HUDEP-2 (cell line): ENCODE measurements around the gene HIPK2.

Source experiments
- DNase-seq, 76 experiments: peaks; one replicate each; lab custom pipeline; 2025; ENCODE audit not compliant: unreplicated experiment in 76 of 76; lab: John Stamatoyannopoulos, UW

Gene HIPK2

DNA sequence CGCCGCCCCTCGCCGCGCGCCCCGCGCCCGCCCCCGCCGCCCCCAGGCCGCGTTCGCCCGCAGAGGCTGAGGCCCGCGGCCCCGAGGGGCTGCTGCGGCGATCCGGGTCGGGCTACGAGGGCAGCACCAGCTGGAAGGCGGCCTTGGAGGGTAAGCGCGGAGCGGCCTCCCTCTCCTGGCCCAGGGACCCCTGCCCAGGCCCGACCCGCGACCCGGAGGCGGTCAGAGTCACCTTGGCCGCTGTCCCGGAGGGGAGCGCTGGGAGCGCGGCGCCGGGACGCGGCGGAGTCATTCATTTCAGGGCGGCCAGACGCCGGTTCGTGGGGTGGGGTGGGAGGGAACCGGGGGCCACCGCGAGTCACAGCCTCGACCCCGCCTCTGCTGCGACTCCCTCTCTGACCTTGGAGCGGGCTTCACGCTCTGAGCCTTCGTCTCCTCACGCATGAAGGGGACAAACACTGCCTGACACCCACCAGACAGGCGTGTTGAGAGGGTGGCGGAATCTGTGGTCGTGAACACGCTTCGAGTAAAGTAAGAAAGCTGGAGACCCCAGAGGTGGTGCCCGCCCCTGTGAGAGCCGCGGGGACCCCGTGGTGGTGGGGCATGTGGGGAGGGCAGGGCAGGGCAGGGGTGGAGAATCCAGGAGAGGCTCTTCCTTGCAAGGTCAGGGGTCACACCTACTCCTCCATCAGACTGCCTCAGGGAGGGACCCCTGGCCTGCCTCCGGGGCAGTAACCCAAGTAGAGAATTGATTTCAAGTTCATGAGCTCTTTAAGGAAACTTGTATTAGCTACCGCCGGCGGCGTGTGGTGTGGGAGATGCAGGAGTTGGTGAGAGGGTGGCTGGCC, 253.6 kb downstream of the HIPK2 start:
- no peak for DNase-seq

- DNase-seq, result no peak
These were observed 254.4 kb downstream of the HIPK2 start, which contains the start of gene CLEC2L for GRCh38 chr7:139523199-139523941. Gene CLEC2L, plus strand, starts transcription at chr7:139523685. Its CDS starts 243 bp downstream, at chr7:139523928.

DNA sequence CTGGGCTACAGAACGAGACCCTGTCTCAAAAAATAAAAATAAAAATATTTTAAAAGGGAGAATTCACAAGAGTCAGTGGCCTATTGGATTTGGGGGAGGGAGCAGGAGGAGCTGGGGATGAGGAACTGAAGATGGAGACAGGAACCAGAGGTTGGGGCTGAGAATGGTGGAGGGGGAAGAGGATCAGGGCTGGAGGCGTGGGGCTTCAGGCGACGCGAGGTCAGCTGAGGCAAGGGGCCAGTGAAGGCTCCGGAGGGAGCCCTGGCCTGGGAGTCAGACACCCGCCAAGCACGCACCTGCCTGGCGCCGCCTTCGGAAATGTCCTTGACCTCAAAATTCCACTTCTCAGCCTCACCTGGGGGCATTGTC, 255.0 kb downstream of the HIPK2 start:
- DNase-seq, result no peak

GRCh38 chr7:139521439-139521838, 256.4 kb downstream of the HIPK2 start:
- DNase-seq, result no peak

GRCh38 chr7:139515266-139515665, 262.5 kb downstream of the HIPK2 start:
- no peak for DNase-seq
